Measurements from ENCODE around the gene FZD7. TPM values are rescaled to one million over a fixed set of nuclear protein-coding genes. Genes with fewer than 3 reads are reported as not detected.

The FZD7 gene
- total and polyA plus RNA-seq, 3 donors from 2014 or later = 7.1 to 9.1 (median 8.3) TPM

DNA sequence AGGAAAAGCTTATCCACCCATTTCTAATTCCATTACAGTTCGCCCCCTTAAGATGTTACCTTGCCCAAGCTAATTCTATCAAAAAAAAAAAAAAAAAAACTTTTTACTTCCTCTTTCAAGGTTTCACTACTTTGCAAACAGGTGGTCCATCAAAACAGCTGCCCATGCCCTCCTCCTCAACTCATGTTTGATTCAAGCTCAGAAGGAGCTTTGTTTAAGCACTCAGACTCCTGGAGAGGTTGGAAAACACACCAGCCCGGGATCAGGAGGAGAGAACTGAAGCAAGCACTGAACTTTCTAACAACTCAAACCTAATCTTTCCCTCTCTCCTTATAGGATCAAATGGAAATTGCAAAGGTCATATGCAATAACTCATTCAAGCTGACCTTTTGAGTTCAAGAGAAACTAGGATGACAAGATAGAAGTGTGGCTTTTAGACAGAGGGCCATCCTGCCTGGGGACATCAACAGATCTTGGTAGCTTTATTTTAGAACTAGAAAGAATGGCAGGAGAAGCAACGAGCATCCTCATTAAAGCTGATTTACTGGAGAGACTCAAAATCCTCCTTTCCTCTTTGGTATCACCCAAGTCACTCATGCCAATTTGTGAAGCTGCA, 28.3 kb upstream of the FZD7 start:
- Histone ChIP-seq H3K27me3 (no peaks in the 10 kb centered on the region), H3K36me3 (ENCODE audit: low read depth, missing control alignments) (no peaks in the 10 kb centered on the region), H3K4me1 (no peaks in the 10 kb centered on the region), H3K4me3 (no peak overlapping the region), H3K9me3 (no peaks in the 10 kb centered on the region), H3K27ac (no peak overlapping the region)
- TF ChIP-seq POLR2A (IDR thresholded peaks at IDR 0.05) = no peak
- TF ChIP-seq, protein P1, sequence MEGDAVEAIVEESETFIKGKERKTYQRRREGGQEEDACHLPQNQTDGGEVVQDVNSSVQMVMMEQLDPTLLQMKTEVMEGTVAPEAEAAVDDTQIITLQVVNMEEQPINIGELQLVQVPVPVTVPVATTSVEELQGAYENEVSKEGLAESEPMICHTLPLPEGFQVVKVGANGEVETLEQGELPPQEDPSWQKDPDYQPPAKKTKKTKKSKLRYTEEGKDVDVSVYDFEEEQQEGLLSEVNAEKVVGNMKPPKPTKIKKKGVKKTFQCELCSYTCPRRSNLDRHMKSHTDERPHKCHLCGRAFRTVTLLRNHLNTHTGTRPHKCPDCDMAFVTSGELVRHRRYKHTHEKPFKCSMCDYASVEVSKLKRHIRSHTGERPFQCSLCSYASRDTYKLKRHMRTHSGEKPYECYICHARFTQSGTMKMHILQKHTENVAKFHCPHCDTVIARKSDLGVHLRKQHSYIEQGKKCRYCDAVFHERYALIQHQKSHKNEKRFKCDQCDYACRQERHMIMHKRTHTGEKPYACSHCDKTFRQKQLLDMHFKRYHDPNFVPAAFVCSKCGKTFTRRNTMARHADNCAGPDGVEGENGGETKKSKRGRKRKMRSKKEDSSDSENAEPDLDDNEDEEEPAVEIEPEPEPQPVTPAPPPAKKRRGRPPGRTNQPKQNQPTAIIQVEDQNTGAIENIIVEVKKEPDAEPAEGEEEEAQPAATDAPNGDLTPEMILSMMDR (IDR thresholded peaks at IDR 0.05) = no peak
- no peak for DNase-seq
- WGBS, 2 donors = 79 to 83% methylated on average over 3 of the region's 3 CpGs
- intact Hi-C loops (cut with DNase I; ENCODE audit: low total_unique reads) = no loop called here

GRCh38 chr2:202006301-202006700, 27.4 kb upstream of the FZD7 start:
- no peak overlapping the region for H3K27ac ChIP-seq
- TF ChIP-seq, protein P1 (IDR thresholded peaks at IDR 0.05) = no peak
- no peak for TF ChIP-seq POLR2A (IDR thresholded peaks at IDR 0.05)
- WGBS, 2 donors = 75 to 100% methylated on average over 1 of the region's 1 CpG
- H3K9me3 ChIP-seq = no peaks in the 10 kb centered on the region
- H3K36me3 ChIP-seq (ENCODE audit: low read depth, missing control alignments) = no peaks in the 10 kb centered on the region
- DNase-seq = no peak
- no peak overlapping the region for H3K4me3 ChIP-seq
- no peaks in the 10 kb centered on the region for H3K4me1 ChIP-seq
- intact Hi-C loops (cut with DNase I; ENCODE audit: low total_unique reads) = no loop called here
- H3K27me3 ChIP-seq = no peaks in the 10 kb centered on the region

DNA sequence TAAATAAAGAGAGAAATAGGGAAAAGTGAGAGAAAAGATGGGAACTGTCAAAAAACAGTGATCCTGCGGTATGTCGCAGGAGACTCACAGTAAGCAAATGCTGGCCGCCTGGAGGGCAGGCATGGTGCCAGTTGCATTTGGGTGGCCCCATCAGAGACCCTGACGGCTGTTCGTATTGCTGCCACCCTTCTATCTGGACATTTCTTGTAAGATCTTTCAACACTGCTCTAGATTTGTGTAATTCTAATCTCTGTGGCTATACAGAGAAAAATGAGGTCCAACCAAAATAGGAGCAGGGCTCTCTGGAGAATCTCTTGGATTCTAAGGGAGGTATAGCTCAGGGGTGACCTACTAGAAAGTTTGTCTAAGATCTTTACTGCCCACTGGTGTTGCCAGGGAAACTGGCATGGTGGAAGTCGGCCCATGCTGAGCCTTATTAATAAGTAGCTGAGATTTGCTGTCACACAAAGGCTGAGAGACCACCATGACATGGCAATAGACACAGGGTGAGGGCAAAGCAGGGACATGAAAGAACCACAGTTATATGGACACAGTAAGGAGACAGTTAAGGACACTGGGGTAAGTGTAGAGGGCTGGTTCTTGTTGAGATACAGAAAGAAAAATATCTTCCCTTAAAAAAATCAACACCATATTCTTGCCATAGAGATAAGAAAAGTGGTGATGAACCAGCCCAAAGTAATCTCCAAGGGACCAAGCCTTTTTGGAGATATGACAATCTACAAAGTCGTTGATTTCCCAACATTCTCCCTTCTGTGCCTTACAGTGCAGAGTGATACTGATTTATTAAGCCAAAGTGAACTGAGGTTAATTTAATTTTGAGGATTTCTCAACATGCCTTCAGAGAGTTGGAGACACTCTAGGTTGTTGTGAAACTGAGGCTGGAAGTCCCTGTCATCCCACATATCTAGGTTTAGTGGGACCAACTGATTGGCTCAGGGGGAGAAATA, 26.4 kb upstream of the FZD7 start:
- intact Hi-C loops (cut with DNase I; ENCODE audit: low total_unique reads) = no loop called here
- Histone ChIP-seq H3K9me3 (no peaks in the 10 kb centered on the region), H3K4me1 (no peaks in the 10 kb centered on the region), H3K4me3 (no peak overlapping the region), H3K36me3 (ENCODE audit: low read depth, missing control alignments) (no peaks in the 10 kb centered on the region), H3K27me3 (no peaks in the 10 kb centered on the region), H3K27ac (no peak overlapping the region)
- 84 to 90% methylated on average over 7 of the region's 7 CpGs for WGBS, 2 donors
- TF ChIP-seq POLR2A (IDR thresholded peaks at IDR 0.05) = no peak
- TF ChIP-seq, protein P1 (IDR thresholded peaks at IDR 0.05) = no peak
- no peak for DNase-seq

DNA sequence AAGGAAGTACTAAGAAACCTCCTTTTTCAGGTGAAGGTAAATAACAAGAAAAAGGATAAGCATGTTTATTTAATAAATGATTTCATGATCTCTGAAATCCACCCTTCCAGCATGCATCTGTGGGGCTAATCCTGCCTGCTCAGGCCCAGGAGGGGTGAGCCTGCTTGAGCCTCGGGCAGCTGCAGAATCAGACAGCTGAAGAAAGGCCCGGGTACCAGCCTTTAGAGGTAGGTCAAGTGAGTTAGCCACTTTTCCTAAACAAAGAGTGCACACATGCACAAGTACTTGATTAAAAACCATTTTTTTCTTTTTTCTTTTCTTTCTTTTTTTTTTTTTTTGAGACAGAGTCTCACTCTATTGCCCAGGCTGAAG, 25.7 kb upstream of the FZD7 start:
- TF ChIP-seq POLR2A (IDR thresholded peaks at IDR 0.05) = no peak
- TF ChIP-seq, protein P1 (IDR thresholded peaks at IDR 0.05) = no peak
- no peak for DNase-seq
- Histone ChIP-seq H3K4me1 (no peaks in the 10 kb centered on the region), H3K4me3 (no peak overlapping the region), H3K36me3 (ENCODE audit: low read depth, missing control alignments) (no peaks in the 10 kb centered on the region), H3K27ac (no peak overlapping the region), H3K27me3 (no peaks in the 10 kb centered on the region), H3K9me3 (no peaks in the 10 kb centered on the region)
- intact Hi-C loops (cut with DNase I; ENCODE audit: low total_unique reads) = no loop called here
- WGBS, 2 donors = 67 to 96% methylated on average over 2 of the region's 2 CpGs

Data from testis (tissue), 3 donors.